ENCODE results near the gene OGDH.

DNA sequence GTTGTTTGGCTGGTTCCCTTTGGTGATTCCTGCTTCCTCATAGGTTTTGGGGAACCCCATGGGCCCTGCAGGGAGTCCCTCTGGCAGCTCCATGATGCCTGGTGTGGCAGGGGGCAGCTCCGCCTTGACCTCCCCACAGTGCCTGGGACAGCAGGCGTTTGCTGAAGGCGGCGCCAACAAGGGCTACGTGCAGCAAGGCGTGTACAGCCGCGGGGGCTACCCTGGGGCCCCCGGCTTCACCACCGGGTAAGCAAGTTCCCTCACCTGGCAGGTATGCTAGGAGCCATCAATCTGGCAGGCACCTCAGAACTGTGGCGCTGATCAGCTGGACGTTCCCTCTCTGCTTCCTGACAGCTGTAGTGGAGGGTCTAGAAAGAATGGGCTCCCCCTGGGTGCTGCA lies 150.5 kb downstream of the OGDH start:
- no peak for TF ChIP-seq POLR2A (IDR thresholded peaks at IDR 0.05)
- no peak for TF ChIP-seq CTCF (IDR thresholded peaks at IDR 0.05)
- TF ChIP-seq EP300 (IDR thresholded peaks at IDR 0.05): no peak
